Subcutaneous abdominal adipose tissue (tissue), 5 donors: ENCODE data around the gene EFL1.

ENCODE experiments used
- H3K27ac ChIP-seq: one replicate; pipeline ENCODE4 v1.7.0; 2013; ENCODE audit warnings: low read depth, mild to moderate bottlenecking, inconsistent platforms, low read length, moderate library complexity
- H3K27me3 ChIP-seq, 5 donors: one replicate each; pipeline ENCODE4 v1.7.0; 2013; ENCODE audit warnings: low read length in 5 of 5, inconsistent platforms in 1 of 5; ENCODE audit not compliant: control insufficient read depth in 5 of 5, insufficient read depth in 4 of 5
- H3K36me3 ChIP-seq, 5 donors: one replicate each; pipeline ENCODE4 v1.7.0; 2013; ENCODE audit warnings: low read length in 5 of 5; ENCODE audit not compliant: control insufficient read depth in 5 of 5, insufficient read depth in 5 of 5
- H3K4me1 ChIP-seq, 5 donors: one replicate each; pipeline ENCODE4 v1.7.0; 2013; ENCODE audit warnings: low read length in 5 of 5, mild to moderate bottlenecking in 3 of 5, moderate library complexity in 1 of 5; ENCODE audit not compliant: control insufficient read depth in 5 of 5, insufficient read depth in 5 of 5
- H3K4me3 ChIP-seq, 5 donors: one replicate each; pipeline ENCODE4 v1.7.0; 2013; ENCODE audit warnings: low read length in 5 of 5, low read depth in 1 of 5
- H3K9ac ChIP-seq, 5 donors: one replicate each; pipeline ENCODE4 v1.7.0; 2013; ENCODE audit warnings: low read length in 5 of 5, mild to moderate bottlenecking in 4 of 5, moderate library complexity in 3 of 5
- H3K9me3 ChIP-seq, 5 donors: one replicate each; pipeline ENCODE4 v1.7.0; 2013; ENCODE audit warnings: low read length in 5 of 5; ENCODE audit not compliant: control insufficient read depth in 5 of 5
- donor health status: healthy.
- donor health status: healthy.
- donor health status: healthy.
- donor health status: healthy.
- donor health status: healthy.

EFL1 gene

DNA sequence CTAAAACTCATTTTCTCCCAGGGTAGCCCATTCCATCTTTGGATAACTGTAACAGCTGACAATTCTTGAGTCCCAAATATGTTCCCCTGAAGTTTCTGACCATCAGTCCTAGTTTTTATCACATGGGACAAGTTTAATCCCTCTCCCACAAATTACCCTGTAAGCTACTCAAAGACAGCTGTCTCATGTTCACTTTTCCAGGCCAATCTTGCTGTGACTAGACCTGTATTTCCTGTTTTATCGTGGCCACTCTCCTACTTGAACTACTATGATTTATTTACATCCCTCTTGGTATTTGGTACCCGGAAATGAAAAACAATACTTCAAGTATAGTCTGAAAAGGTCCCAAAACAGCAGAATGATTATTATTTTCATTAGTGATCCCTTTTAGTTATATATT is 121.6 kb downstream of the EFL1 start:
- no peak overlapping the region for H3K9ac ChIP-seq
- H3K4me1 ChIP-seq, result peaks cover 0 to 7% (median 5%) of the 10 kb centered on the region in 5 donors
- H3K27ac ChIP-seq, result no peak overlapping the region
- H3K27me3 ChIP-seq, result no peaks in the 10 kb centered on the region
- H3K4me3 ChIP-seq, result no peak overlapping the region
- H3K9me3 ChIP-seq, result no peaks in the 10 kb centered on the region
- H3K36me3 ChIP-seq, result peaks cover 4 to 31% (median 15%) of the 10 kb centered on the region in 5 donors

DNA sequence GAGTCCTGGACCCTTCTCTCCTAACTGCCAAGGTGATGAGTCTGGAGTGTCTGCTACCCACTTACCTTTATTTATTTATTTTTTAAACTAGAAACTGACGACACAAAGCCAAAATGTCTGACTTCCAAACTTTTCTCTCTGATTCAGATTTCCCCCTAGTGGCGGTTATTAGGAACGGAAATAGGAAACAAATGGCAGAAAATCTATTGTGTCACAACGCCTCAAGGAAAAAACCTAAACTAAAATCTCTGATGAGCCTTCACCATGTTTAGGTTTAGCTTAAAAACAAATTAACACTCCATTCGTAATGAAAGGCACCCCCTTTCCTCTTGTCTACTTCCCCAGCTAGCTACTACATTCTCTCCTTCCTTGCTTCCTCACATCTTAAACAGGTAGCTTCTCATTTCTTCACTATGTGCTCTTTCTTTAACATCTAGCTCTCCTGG is 122.7 kb downstream of the EFL1 start:
- Histone ChIP-seq H3K9ac (peak overlapping the region in 2 of 5 donors; percentile 1 to 5), H3K4me3 (peak overlapping the region; percentile 5 to 41 (median 19)), H3K4me1 (peaks cover 0 to 7% (median 5%) of the 10 kb centered on the region in 5 donors), H3K27me3 (no peaks in the 10 kb centered on the region), H3K36me3 (peaks cover 7 to 38% (median 18%) of the 10 kb centered on the region in 5 donors), H3K27ac (no peak overlapping the region), H3K9me3 (no peaks in the 10 kb centered on the region)

DNA sequence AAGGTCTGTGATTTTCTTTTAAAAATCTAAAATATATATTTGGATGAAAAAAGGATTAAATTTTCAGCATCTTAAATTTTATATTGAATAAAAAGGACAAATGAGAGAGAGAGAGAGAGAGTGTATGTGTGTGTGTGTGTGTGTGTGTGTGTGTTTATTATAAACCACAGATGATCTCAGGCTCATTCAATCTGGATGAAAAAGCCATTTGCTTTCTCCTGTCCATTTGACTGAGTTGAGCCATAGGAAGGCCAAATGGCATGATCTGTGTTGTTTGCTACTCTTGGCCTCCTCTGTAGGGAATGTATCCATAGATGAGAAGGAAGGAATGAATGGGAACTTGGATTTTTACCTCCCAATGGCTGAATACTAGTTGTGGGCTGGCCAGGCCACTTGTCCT is 124.2 kb downstream of the EFL1 start:
- Histone ChIP-seq H3K9me3 (no peaks in the 10 kb centered on the region), H3K27ac (no peak overlapping the region), H3K9ac (peak overlapping the region in 1 of 5 donors; percentile 47), H3K36me3 (peaks cover 13 to 36% (median 23%) of the 10 kb centered on the region in 5 donors), H3K4me1 (peaks cover 0 to 7% (median 5%) of the 10 kb centered on the region in 5 donors), H3K27me3 (no peaks in the 10 kb centered on the region), H3K4me3 (no peak overlapping the region)

DNA sequence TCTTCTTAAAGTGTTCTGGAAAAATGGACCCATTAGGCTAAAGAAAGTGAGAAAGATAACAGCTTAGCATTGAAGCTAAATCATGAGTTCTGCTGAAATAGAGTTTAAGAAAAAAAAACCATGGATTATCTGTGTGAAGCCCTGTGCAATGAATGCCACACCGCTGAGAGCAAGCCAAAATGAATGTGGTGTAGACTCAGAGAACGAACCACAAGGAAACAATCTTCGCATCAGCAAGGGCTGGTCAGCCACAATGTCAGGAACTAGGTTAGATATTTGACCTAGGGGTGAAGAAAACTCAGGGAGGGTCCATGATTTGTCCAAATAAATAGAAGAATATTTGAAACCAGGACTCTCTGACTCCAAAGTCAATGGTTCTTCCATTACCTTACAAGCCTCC is 125.3 kb downstream of the EFL1 start:
- Histone ChIP-seq H3K36me3 (peaks cover 17 to 44% (median 25%) of the 10 kb centered on the region in 5 donors), H3K4me3 (no peak overlapping the region), H3K27me3 (no peaks in the 10 kb centered on the region), H3K9me3 (no peaks in the 10 kb centered on the region), H3K4me1 (peaks cover 0 to 7% (median 5%) of the 10 kb centered on the region in 5 donors), H3K27ac (no peak overlapping the region), H3K9ac (no peak overlapping the region)

DNA sequence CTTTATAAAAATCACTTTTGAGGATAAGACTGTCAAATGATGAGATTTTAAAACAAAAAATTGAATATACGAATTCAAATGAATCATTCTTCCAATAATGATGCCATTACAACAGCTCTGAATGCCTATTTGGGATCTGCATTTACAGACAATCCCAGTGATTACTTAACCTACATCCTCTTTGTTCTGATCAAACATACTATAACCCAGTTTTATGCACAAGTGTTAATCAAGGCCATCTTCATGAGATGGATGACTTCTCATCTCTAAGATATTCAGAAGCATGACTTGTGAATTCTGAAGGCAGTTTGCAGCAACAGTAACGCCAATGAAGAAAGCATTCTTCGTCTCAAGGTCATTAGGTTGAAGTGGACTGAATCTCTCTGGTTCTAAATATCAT is 126.4 kb downstream of the EFL1 start:
- Histone ChIP-seq H3K9me3 (no peaks in the 10 kb centered on the region), H3K9ac (no peak overlapping the region), H3K27me3 (no peaks in the 10 kb centered on the region), H3K36me3 (peaks cover 17 to 44% (median 25%) of the 10 kb centered on the region in 5 donors), H3K27ac (no peak overlapping the region), H3K4me3 (no peak overlapping the region), H3K4me1 (peaks cover 0 to 7% (median 5%) of the 10 kb centered on the region in 5 donors)

DNA sequence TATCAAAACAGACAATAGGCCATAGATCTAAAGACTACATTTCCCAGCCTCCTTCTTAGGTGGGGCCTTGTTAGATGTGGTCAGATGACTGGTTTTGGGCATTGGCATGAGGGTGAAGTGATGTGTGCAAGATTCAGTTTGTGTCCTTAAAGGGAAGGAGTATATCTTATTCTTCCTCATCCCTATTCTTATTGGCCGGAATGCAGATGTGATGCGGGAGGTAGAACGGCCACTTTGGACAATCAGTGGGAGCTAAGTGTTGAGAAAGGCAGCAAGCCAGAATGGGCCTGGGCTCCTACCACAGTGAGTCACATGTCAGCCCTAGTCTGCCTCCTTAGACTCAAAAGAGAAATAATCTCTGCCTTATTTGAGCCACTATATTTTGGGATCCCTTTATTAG is 126.9 kb downstream of the EFL1 start:
- H3K9me3 ChIP-seq, result no peaks in the 10 kb centered on the region

DNA sequence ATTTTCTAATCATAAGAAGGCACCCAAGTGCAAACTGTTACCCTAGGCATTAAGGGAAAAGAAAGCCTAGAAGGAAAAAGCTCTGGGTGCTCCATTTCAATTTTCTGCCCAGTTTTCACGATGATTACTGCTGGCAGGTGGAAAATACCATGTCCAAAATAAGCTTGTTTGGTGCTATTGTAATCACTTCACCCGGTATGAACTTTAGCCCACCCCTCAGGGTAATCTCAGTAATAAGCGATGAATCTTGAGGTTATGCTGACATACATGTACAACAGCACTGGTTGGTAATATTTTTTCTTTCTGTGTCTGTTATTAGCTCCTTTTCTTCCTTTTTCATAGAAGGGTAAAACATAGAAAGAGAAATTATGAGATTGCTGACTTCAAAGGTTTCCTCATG is 128.1 kb downstream of the EFL1 start:
- peaks cover 27 to 52% (median 31%) of the 10 kb centered on the region in 5 donors for H3K36me3 ChIP-seq

More for the DNA sequence above, 126.9 kb downstream of the EFL1 start:
- no peak overlapping the region for H3K4me3 ChIP-seq
- H3K4me1 ChIP-seq, result peaks cover 0 to 7% (median 5%) of the 10 kb centered on the region in 5 donors
- peaks cover 17 to 44% (median 25%) of the 10 kb centered on the region in 5 donors for H3K36me3 ChIP-seq
- no peak overlapping the region for H3K27ac ChIP-seq
- no peaks in the 10 kb centered on the region for H3K27me3 ChIP-seq
- no peak overlapping the region for H3K9ac ChIP-seq

DNA sequence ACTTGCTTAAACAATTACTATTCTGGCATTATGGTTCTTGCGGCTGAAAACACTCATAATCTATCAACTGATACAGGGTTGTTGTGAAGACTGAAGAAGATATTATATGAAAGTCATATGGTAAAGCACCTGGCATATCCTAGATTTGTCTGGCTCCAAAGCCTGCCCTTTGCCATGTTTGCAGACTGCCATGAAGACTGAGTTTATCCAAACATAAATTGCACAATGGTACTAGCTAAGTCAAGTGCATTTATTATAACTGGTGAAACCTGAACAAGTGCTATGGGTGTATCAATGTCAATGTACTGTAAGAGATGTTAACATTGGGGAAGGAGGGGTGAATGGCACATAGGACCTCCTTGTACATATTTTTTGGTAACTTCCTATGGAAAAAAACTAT is 129.3 kb downstream of the EFL1 start:
- Histone ChIP-seq H3K9ac (no peak overlapping the region), H3K4me3 (no peak overlapping the region), H3K27me3 (no peaks in the 10 kb centered on the region), H3K27ac (no peak overlapping the region), H3K9me3 (no peaks in the 10 kb centered on the region), H3K36me3 (peaks cover 27 to 53% (median 31%) of the 10 kb centered on the region in 5 donors), H3K4me1 (no peaks in the 10 kb centered on the region)

More for the DNA sequence above, 128.1 kb downstream of the EFL1 start:
- no peaks in the 10 kb centered on the region for H3K9me3 ChIP-seq
- H3K27me3 ChIP-seq, result no peaks in the 10 kb centered on the region
- no peak overlapping the region for H3K9ac ChIP-seq
- H3K4me1 ChIP-seq, result peaks cover 0 to 3% (median 1%) of the 10 kb centered on the region in 5 donors
- no peak overlapping the region for H3K4me3 ChIP-seq
- H3K27ac ChIP-seq, result no peak overlapping the region

DNA sequence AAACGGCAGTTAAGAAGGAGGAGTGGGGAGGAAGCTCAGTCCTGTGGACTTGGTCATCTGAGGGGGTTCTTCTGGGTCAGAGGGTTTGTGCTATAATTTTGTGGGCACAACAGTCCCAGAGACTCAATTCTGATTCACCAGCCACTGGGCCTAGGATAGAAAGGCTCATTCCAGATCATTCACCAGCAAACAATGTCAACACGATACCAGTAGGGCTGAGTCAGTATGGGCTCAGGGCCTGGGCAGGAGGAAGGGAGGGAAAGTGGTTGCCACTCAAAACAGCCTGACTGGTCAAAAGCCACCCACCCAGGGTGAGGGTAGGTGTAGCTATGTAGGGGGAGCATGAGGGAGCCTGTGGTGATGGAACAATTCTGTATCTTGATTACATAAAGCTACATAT is 129.8 kb downstream of the EFL1 start:
- Histone ChIP-seq H3K9me3 (no peaks in the 10 kb centered on the region), H3K36me3 (peaks cover 26 to 53% (median 28%) of the 10 kb centered on the region in 5 donors), H3K4me3 (no peak overlapping the region), H3K9ac (no peak overlapping the region), H3K27me3 (no peaks in the 10 kb centered on the region), H3K27ac (no peak overlapping the region), H3K4me1 (no peaks in the 10 kb centered on the region)

DNA sequence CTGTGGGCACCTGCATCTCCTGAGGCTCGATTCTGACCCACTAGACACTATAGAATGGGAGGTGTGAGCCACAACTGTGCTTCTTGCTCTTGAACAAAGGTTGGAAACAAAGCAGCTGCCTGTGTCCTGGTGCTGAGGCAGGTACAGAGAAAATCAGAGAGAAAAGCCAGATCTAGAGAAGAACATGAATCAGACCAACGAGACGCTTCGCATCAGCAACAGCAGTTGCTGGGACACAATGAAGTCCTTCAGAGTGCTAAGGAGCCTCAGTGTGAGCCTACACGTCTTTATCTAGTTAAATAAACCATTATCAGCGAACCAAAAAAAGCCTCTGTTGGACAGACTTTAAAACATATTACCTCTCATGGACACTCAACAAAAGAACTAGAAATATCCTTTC is 130.4 kb downstream of the EFL1 start:
- no peak overlapping the region for H3K27ac ChIP-seq
- no peaks in the 10 kb centered on the region for H3K4me1 ChIP-seq
- H3K4me3 ChIP-seq, result no peak overlapping the region
- H3K36me3 ChIP-seq, result peaks cover 20 to 47% (median 21%) of the 10 kb centered on the region in 5 donors
- H3K9me3 ChIP-seq, result no peaks in the 10 kb centered on the region
- H3K9ac ChIP-seq, result no peak overlapping the region
- no peaks in the 10 kb centered on the region for H3K27me3 ChIP-seq
